ENCODE measurements around the gene ANO9.
"Not testable (repeated sequence)": the region's sequence is repeated elsewhere in the genome, so short reads cannot be mapped to it uniquely, and the experiment has no call there.

ANO9 gene

GRCh38 chr11:405954-406795 is 35.6 kb downstream of the ANO9 start:
- Mint-ChIP-seq H3K27ac (peak overlapping the region in 2 of 3 experiments; percentile 63 to 86), H3K4me1 (no peaks in the 10 kb centered on the region), H3K36me3 (ENCODE audit: low read depth) (no peaks in the 10 kb centered on the region), H3K4me3 (peak overlapping the region; percentile 79 to 82 (median 80)), H3K9me3 (no peaks in the 10 kb centered on the region), H3K27me3 (ENCODE audit: low read depth) (no peaks in the 10 kb centered on the region)
- no peak for TF ChIP-seq CTCF (IDR thresholded peaks at IDR 0.05; ENCODE audit: unreplicated experiment in 3 of 3)

- no peaks in the 10 kb centered on the region for H3K36me3 Mint-ChIP-seq (ENCODE audit: low read depth)
- H3K4me1 Mint-ChIP-seq = no peaks in the 10 kb centered on the region
- peak overlapping the region; percentile 79 to 82 (median 80) for H3K4me3 Mint-ChIP-seq
- no peak for TF ChIP-seq CTCF (IDR thresholded peaks at IDR 0.05; ENCODE audit: unreplicated experiment in 3 of 3)
- H3K9me3 Mint-ChIP-seq = no peaks in the 10 kb centered on the region
- H3K27me3 Mint-ChIP-seq (ENCODE audit: low read depth) = no peaks in the 10 kb centered on the region
- peak overlapping the region in 2 of 3 experiments; percentile 63 to 86 for H3K27ac Mint-ChIP-seq
Observed at GRCh38 chr11:405323-405953, 36.4 kb downstream of the ANO9 start.

- Mint-ChIP-seq H3K4me1 (no peaks in the 10 kb centered on the region), H3K4me3 (peak overlapping the region; percentile 79 to 82 (median 80))
Observed at GRCh38 chr11:404551-405264, 37.1 kb downstream of the ANO9 start.

GRCh38 chr11:403761-404431 is 37.9 kb downstream of the ANO9 start:
- H3K4me1 Mint-ChIP-seq = no peaks in the 10 kb centered on the region
- H3K9me3 Mint-ChIP-seq = no peaks in the 10 kb centered on the region
- no peak for TF ChIP-seq CTCF (IDR thresholded peaks at IDR 0.05; ENCODE audit: unreplicated experiment in 3 of 3)
- no peak overlapping the region for H3K4me3 Mint-ChIP-seq
- no peaks in the 10 kb centered on the region for H3K36me3 Mint-ChIP-seq (ENCODE audit: low read depth)
- H3K27me3 Mint-ChIP-seq (ENCODE audit: low read depth) = no peaks in the 10 kb centered on the region
- H3K27ac Mint-ChIP-seq = no peak overlapping the region

More at GRCh38 chr11:404551-405264, 37.1 kb downstream of the ANO9 start:
- TF ChIP-seq CTCF (IDR thresholded peaks at IDR 0.05; ENCODE audit: unreplicated experiment in 3 of 3) = no peak
- no peaks in the 10 kb centered on the region for H3K9me3 Mint-ChIP-seq
- H3K36me3 Mint-ChIP-seq (ENCODE audit: low read depth) = no peaks in the 10 kb centered on the region
- H3K27ac Mint-ChIP-seq = peak overlapping the region in 1 of 3 experiments; percentile 63
- H3K27me3 Mint-ChIP-seq (ENCODE audit: low read depth) = no peaks in the 10 kb centered on the region

GRCh38 chr11:403021-403760 is 38.6 kb downstream of the ANO9 start:
- no peak overlapping the region for H3K27ac Mint-ChIP-seq
- no peak for TF ChIP-seq CTCF (IDR thresholded peaks at IDR 0.05; ENCODE audit: unreplicated experiment in 3 of 3)
- H3K36me3 Mint-ChIP-seq (ENCODE audit: low read depth) = no peaks in the 10 kb centered on the region
- no peaks in the 10 kb centered on the region for H3K4me1 Mint-ChIP-seq
- no peak overlapping the region for H3K4me3 Mint-ChIP-seq
- no peaks in the 10 kb centered on the region for H3K9me3 Mint-ChIP-seq
- no peaks in the 10 kb centered on the region for H3K27me3 Mint-ChIP-seq (ENCODE audit: low read depth)

GRCh38 chr11:401196-401595 is 40.6 kb downstream of the ANO9 start:
- not testable (repeated sequence) for H3K4me1 Mint-ChIP-seq; H3K36me3 Mint-ChIP-seq (ENCODE audit: low read depth); H3K27ac Mint-ChIP-seq; H3K27me3 Mint-ChIP-seq (ENCODE audit: low read depth); H3K9me3 Mint-ChIP-seq; H3K4me3 Mint-ChIP-seq
